ENCODE results near the gene PPP1R14C.

DNA sequence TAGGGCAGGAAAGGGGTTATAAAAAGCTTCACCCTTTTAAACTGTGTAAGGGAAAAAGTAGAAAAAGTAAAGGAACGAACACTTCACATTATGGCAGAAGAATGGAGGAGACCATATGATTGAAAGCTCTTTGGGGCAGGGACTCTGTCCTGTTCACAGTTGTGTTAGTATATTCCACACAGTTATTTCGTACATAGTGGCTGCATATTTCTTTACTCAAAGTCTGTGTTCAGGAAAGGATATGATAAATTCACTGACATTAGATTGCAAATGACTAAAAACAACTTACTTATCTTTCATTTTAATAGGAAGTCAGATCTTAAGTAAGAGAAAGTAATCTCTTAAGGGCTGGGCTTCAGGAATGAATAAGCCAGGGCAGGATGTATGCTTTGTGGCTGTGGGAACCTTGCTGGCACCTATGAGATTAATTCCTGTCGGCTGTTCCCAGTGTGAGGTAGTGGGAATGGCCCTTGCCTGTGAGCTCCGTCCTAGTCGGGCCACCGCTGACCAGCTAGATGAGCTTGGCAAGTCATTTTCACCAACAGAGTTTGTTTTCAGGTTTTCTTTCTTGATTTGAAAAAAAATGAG lies 11.2 kb downstream of the PPP1R14C start:
- no peak for TF ChIP-seq YY1 (IDR thresholded peaks at IDR 0.05; ENCODE audit: insufficient read depth, insufficient read length)
- no peak for TF ChIP-seq SUZ12 (IDR thresholded peaks at IDR 0.05; ENCODE audit: extremely low read depth, insufficient read depth, insufficient read length)
